Activated CD8-positive, alpha-beta memory T cell treated with anti-CD3 and anti-CD28 coated beads for 36 hours (primary cell): Measurements from ENCODE around the gene MAPRE3. TPM values are rescaled to one million over a fixed set of nuclear protein-coding genes. Genes with fewer than 3 reads are reported as not detected.

ENCODE experiments used
- CTCF ChIA-PET: fragments of 350-600 bp; sonication (Branson Sonifier 250); formaldehyde crosslinking; loops from one replicate; lab custom pipeline; 2021; ENCODE audit warnings: antibody characterized with exemption; lab: Charles Lee
- POLR2A ChIA-PET: fragments of 350-600 bp; sonication (Branson Sonifier 250); formaldehyde crosslinking; loops from one replicate; lab custom pipeline; 2021; ENCODE audit warnings: antibody characterized with exemption; lab: Charles Lee
- total RNA-seq, 2 experiments: library from RNA; stranded (reverse); gene quantifications; one replicate each; pipeline ENCODE4 v1.2.3, GENCODE V29; 2021

Gene MAPRE3
- total RNA-seq, 2 experiments from 2014 or later: 2.4 to 3.8 TPM

GRCh38 chr2:27000995-27001394, 30.6 kb downstream of the MAPRE3 start:
- POLR2A ChIA-PET: no interaction called here
- CTCF ChIA-PET: no interaction called here

- ChIA-PET POLR2A (no interaction called here), CTCF (no interaction called here)
Observed at GRCh38 chr2:27001950-27002349, 31.5 kb downstream of the MAPRE3 start.

- CTCF ChIA-PET: interaction anchor here (0.6 to 1.3 kb wide), 3 partner anchors 14 to 41 kb away, joined by 3 to 4 read pairs (median 3); no protein-coding TSS in a partner anchor
- POLR2A ChIA-PET: no interaction called here
Observed at GRCh38 chr2:27003007-27003406, 32.6 kb downstream of the MAPRE3 start.

- CTCF ChIA-PET: interaction anchor here (1.3 kb wide), 1 partner anchor 36 kb away, joined by 4 read pairs; no protein-coding TSS in a partner anchor
Observed at GRCh38 chr2:27003857-27004256, 33.4 kb downstream of the MAPRE3 start.

GRCh38 chr2:27006602-27007415, 36.4 kb downstream of the MAPRE3 start:
- ChIA-PET CTCF (interaction anchor here (1.1 kb wide), 1 partner anchor 10 kb away, joined by 4 read pairs; no protein-coding TSS in a partner anchor), POLR2A (no interaction called here)

More at GRCh38 chr2:27003857-27004256, 33.4 kb downstream of the MAPRE3 start:
- POLR2A ChIA-PET: no interaction called here

- CTCF ChIA-PET: interaction anchor here (1.1 kb wide), 1 partner anchor 9 kb away, joined by 4 read pairs; no protein-coding TSS in a partner anchor
Observed at GRCh38 chr2:27007416-27008374, 37.3 kb downstream of the MAPRE3 start.

GRCh38 chr2:27008678-27009077, 38.2 kb downstream of the MAPRE3 start:
- CTCF ChIA-PET: no interaction called here

More at GRCh38 chr2:27007416-27008374, 37.3 kb downstream of the MAPRE3 start:
- POLR2A ChIA-PET: no interaction called here

GRCh38 chr2:27009083-27009482, 38.6 kb downstream of the MAPRE3 start:
- ChIA-PET CTCF (no interaction called here), POLR2A (no interaction called here)

More at GRCh38 chr2:27008678-27009077, 38.2 kb downstream of the MAPRE3 start:
- POLR2A ChIA-PET: no interaction called here

- ChIA-PET POLR2A (no interaction called here), CTCF (no interaction called here)
Observed at GRCh38 chr2:27009716-27010115, 39.3 kb downstream of the MAPRE3 start.

- ChIA-PET CTCF (interaction anchor here (0.8 to 1.8 kb wide), 2 partner anchors 24 to 48 kb away, joined by 4 read pairs; no protein-coding TSS in a partner anchor), POLR2A (no interaction called here)
Observed at GRCh38 chr2:27010139-27010538, 39.7 kb downstream of the MAPRE3 start.

- CTCF ChIA-PET: interaction anchor here (1.0 to 2.2 kb wide), 2 partner anchors 9 to 52 kb away, joined by 3 to 7 read pairs; no protein-coding TSS in a partner anchor
- POLR2A ChIA-PET: no interaction called here
Observed at GRCh38 chr2:27013738-27014137, 43.3 kb downstream of the MAPRE3 start.

GRCh38 chr2:27014771-27015433, 44.5 kb downstream of the MAPRE3 start:
- CTCF ChIA-PET: interaction anchor here (1.0 to 4.4 kb wide), 4 partner anchors 14 to 55 kb away, joined by 3 to 35 read pairs (median 4); no protein-coding TSS in a partner anchor
- POLR2A ChIA-PET: no interaction called here

- ChIA-PET CTCF (interaction anchor here (0.6 to 4.4 kb wide), 26 partner anchors 10 to 252 kb away, joined by 3 to 35 read pairs (median 4); partner anchors contain the start of gene AGBL5), POLR2A (interaction anchor here (0.6 to 1.1 kb wide), 3 partner anchors 34 to 119 kb away, joined by 3 to 5 read pairs (median 3); no protein-coding TSS in a partner anchor)
Observed at GRCh38 chr2:27016801-27017325, 46.4 kb downstream of the MAPRE3 start.

- CTCF ChIA-PET: interaction anchor here (0.8 to 4.4 kb wide), 4 partner anchors 23 to 216 kb away, joined by 3 to 35 read pairs (median 5); no protein-coding TSS in a partner anchor
- POLR2A ChIA-PET: no interaction called here
Observed at GRCh38 chr2:27018142-27018541, 47.7 kb downstream of the MAPRE3 start.

GRCh38 chr2:27019459-27019858, 49.0 kb downstream of the MAPRE3 start:
- POLR2A ChIA-PET: no interaction called here
- CTCF ChIA-PET: interaction anchor here (1.2 to 2.7 kb wide), 2 partner anchors 55 to 60 kb away, joined by 4 to 7 read pairs; no protein-coding TSS in a partner anchor

GRCh38 chr2:27019931-27020855, 49.8 kb downstream of the MAPRE3 start:
- ChIA-PET POLR2A (no interaction called here), CTCF (interaction anchor here (1.2 kb wide), 1 partner anchor 56 kb away, joined by 4 read pairs; no protein-coding TSS in a partner anchor)
